ENCODE data around the gene RFC5.

RFC5 gene

GRCh38 chr12:117970334-117970733, 46.2 kb upstream of the RFC5 start:
- in situ Hi-C loops (cut with MboI; ENCODE audit: low sequenced_read_pairs, unreplicated experiment) = no loop called here
- no peak for DNase-seq (ENCODE audit: low spot score)
- no peak for TF ChIP-seq CTCF (IDR thresholded peaks at IDR 0.05; ENCODE audit: borderline replicate concordance, control extremely low read depth, extremely low read depth, insufficient read depth, missing control alignments)

GRCh38 chr12:117972301-117972700, 44.2 kb upstream of the RFC5 start:
- no peak for TF ChIP-seq CTCF (IDR thresholded peaks at IDR 0.05; ENCODE audit: borderline replicate concordance, control extremely low read depth, extremely low read depth, insufficient read depth, missing control alignments)
- no peak for DNase-seq (ENCODE audit: low spot score)
- in situ Hi-C loops (cut with MboI; ENCODE audit: low sequenced_read_pairs, unreplicated experiment) = no loop called here

GRCh38 chr12:117975006-117975405, 41.5 kb upstream of the RFC5 start:
- in situ Hi-C loops (cut with MboI; ENCODE audit: low sequenced_read_pairs, unreplicated experiment) = no loop called here
- no peak for TF ChIP-seq CTCF (IDR thresholded peaks at IDR 0.05; ENCODE audit: borderline replicate concordance, control extremely low read depth, extremely low read depth, insufficient read depth, missing control alignments)
- no peak for DNase-seq (ENCODE audit: low spot score)

DNA sequence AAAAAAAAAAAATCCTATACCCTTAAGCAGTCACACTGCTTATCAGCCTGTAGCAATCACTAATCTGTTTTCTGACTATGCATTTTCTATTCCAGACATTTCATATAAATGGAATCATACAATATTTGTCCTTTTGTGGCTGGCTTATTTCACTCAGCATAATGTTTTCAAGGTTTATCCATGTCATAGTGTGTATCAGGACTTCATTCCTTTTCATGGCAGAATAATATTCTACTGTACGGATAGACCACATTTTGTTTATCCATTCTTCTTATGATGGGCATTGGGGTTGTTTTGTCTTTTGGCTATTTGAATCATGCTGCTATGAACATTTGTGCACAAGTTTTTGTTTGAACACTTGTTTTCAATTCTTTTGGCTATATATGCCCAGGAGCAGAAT, 39.1 kb upstream of the RFC5 start:
- in situ Hi-C loops (cut with MboI; ENCODE audit: low sequenced_read_pairs, unreplicated experiment) = no loop called here
- DNase-seq (ENCODE audit: low spot score) = no peak
- TF ChIP-seq CTCF (IDR thresholded peaks at IDR 0.05; ENCODE audit: borderline replicate concordance, control extremely low read depth, extremely low read depth, insufficient read depth, missing control alignments) = no peak

DNA sequence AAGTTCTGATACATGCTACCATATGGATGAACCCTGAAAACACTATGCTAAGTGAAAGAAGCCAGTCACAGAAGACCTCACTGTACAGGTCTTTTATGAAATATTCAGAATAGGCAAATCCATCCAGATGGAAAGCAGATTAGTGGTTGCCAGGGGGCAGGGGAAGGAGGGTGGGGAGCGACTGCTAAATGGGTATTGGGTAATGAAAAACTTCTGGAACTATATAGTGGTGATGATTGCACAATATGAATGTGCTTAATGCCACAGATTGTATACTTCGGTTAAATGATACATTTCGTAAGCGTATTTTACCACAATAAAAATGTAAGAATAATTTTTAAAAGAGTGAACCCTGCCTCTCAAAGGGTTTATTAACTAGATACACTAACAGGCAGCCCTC, 35.9 kb upstream of the RFC5 start:
- no peak for DNase-seq (ENCODE audit: low spot score)
- in situ Hi-C loops (cut with MboI; ENCODE audit: low sequenced_read_pairs, unreplicated experiment) = no loop called here
- no peak for TF ChIP-seq CTCF (IDR thresholded peaks at IDR 0.05; ENCODE audit: borderline replicate concordance, control extremely low read depth, extremely low read depth, insufficient read depth, missing control alignments)

- in situ Hi-C loops (cut with MboI; ENCODE audit: low sequenced_read_pairs, unreplicated experiment) = no loop called here
- DNase-seq (ENCODE audit: low spot score) = no peak
- TF ChIP-seq CTCF (IDR thresholded peaks at IDR 0.05; ENCODE audit: borderline replicate concordance, control extremely low read depth, extremely low read depth, insufficient read depth, missing control alignments) = no peak
Measured at GRCh38 chr12:117981267-117981666, 35.2 kb upstream of the RFC5 start.

- in situ Hi-C loops (cut with MboI; ENCODE audit: low sequenced_read_pairs, unreplicated experiment) = no loop called here
- DNase-seq (ENCODE audit: low spot score) = no peak
- no peak for TF ChIP-seq CTCF (IDR thresholded peaks at IDR 0.05; ENCODE audit: borderline replicate concordance, control extremely low read depth, extremely low read depth, insufficient read depth, missing control alignments)
Measured at GRCh38 chr12:117985182-117985581, 31.3 kb upstream of the RFC5 start.

All from GM13976 (cell line).